Osteocyte (in vitro differentiated cells): ENCODE results near the gene LRRC23. TPM values are rescaled to one million over a fixed set of nuclear protein-coding genes. Genes with fewer than 3 reads are reported as not detected.

Experiments
- DNase-seq: peaks from one replicate; pipeline ENCODE4 v3.0.0; 2021; ENCODE audit warnings: mixed read lengths; ENCODE audit not compliant: unreplicated experiment; ENCODE audit errors: extremely low spot score
- H3K27ac Mint-ChIP-seq: one replicate; pipeline ENCODE4 v1.8.0; 2021; ENCODE audit warnings: mild to moderate bottlenecking, mixed read lengths; ENCODE audit not compliant: unreplicated experiment
- H3K27me3 Mint-ChIP-seq: one replicate; pipeline ENCODE4 v1.8.0; 2021; ENCODE audit warnings: mixed read lengths; ENCODE audit not compliant: unreplicated experiment
- H3K36me3 Mint-ChIP-seq: one replicate; pipeline ENCODE4 v1.8.0; 2021; ENCODE audit warnings: mixed read lengths; ENCODE audit not compliant: unreplicated experiment
- H3K4me1 Mint-ChIP-seq: one replicate; pipeline ENCODE4 v1.8.0; 2021; ENCODE audit warnings: mixed read lengths; ENCODE audit not compliant: unreplicated experiment
- H3K4me3 Mint-ChIP-seq: one replicate; pipeline ENCODE4 v1.8.0; 2021; ENCODE audit warnings: mild to moderate bottlenecking, moderate library complexity, mixed read lengths; ENCODE audit not compliant: unreplicated experiment
- H3K9me3 Mint-ChIP-seq: one replicate; pipeline ENCODE4 v1.8.0; 2021; ENCODE audit warnings: mixed read lengths; ENCODE audit not compliant: unreplicated experiment
- CTCF ChIP-seq: fragments of 200-600 bp; sonication (generic); IDR thresholded peaks from 2 replicates; pipeline ENCODE4 v1.5.0; 2021; ENCODE audit warnings: antibody characterized with exemption, mild to moderate bottlenecking, moderate library complexity
- total RNA-seq: library from RNA; stranded (reverse); gene quantifications from 2 replicates; pipeline ENCODE4 v1.2.1, GENCODE V29; 2021

The LRRC23 gene
- total RNA-seq, 1 donor from 2014 or later: 11.3 TPM

- Mint-ChIP-seq H3K4me3 (peak overlapping the region; percentile 90), H3K27ac (peak overlapping the region; percentile 89), H3K36me3 (peaks cover 3% of the 10 kb centered on the region), H3K4me1 (peaks cover 72% of the 10 kb centered on the region), H3K27me3 (no peaks in the 10 kb centered on the region), H3K9me3 (no peaks in the 10 kb centered on the region)
- TF ChIP-seq CTCF: no peak
- DNase-seq: no peak
Measured at GRCh38 chr12:6928022-6928702, 23.5 kb downstream of the LRRC23 start.

DNA sequence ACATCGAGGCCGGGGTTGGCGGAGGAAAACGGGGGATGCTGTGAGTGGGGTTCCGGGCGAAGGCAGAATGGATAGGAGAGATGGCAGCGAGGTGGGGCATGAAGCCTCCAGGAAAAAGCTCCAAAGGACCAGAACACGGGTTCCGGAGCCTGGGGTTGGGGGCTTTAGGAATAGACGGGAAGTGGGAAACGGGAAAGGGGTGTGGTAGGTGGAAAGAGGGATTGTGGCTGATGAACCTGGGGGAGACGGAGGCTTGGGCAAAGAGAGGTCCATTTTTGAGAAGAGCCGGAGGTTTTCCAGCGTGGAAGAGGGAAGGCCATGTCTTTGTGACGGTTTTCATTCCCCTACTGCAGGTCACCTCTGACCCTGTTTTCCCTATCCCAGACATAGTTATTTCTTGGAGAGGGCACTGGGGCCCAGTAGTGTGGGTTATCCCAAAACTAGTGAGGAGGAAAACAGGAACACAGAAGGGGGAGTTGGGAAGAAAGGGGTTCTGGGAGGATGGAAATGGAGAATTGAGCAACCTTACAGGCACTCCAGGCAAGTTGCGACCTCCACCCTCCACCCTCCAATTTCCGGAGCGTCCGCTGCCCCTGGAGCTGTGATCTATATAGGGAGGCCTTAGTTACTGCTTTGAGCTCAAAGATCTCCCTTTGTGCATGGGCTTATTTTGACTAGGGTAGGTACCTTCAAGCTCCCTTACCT is 24.2 kb downstream of the LRRC23 start:
- Mint-ChIP-seq H3K36me3 (peaks cover 9% of the 10 kb centered on the region), H3K27ac (peak overlapping the region; percentile 89), H3K4me1 (peaks cover 76% of the 10 kb centered on the region), H3K9me3 (no peaks in the 10 kb centered on the region), H3K4me3 (peak overlapping the region; percentile 90), H3K27me3 (no peaks in the 10 kb centered on the region)
- no peak for TF ChIP-seq CTCF
- no peak for DNase-seq

- peaks cover 75% of the 10 kb centered on the region for H3K4me1 Mint-ChIP-seq
- H3K27ac Mint-ChIP-seq: peak overlapping the region; percentile 89
- H3K27me3 Mint-ChIP-seq: no peaks in the 10 kb centered on the region
- H3K9me3 Mint-ChIP-seq: no peaks in the 10 kb centered on the region
- H3K4me3 Mint-ChIP-seq: peak overlapping the region; percentile 90
- no peak for TF ChIP-seq CTCF
- no peak for DNase-seq
- H3K36me3 Mint-ChIP-seq: peaks cover 17% of the 10 kb centered on the region
Measured at GRCh38 chr12:6929466-6930452, 25.1 kb downstream of the LRRC23 start.

- Mint-ChIP-seq H3K4me1 (peaks cover 64% of the 10 kb centered on the region), H3K9me3 (no peaks in the 10 kb centered on the region), H3K27me3 (no peaks in the 10 kb centered on the region), H3K27ac (peak overlapping the region; percentile 41), H3K36me3 (peaks cover 32% of the 10 kb centered on the region), H3K4me3 (no peak overlapping the region)
- no peak for DNase-seq
- TF ChIP-seq CTCF: no peak
Measured at GRCh38 chr12:6932766-6933165, 28.1 kb downstream of the LRRC23 start.
